GM21423 (cell line): ENCODE results near the gene TAF11L14.
"Not testable (repeated sequence)": the region's sequence is repeated elsewhere in the genome, so short reads cannot be mapped to it uniquely, and the experiment has no call there.

Experiments used
- ATAC-seq: cut with Tn5 transposase; IDR thresholded peaks from one replicate; pipeline ENCODE4 v1.9.1; 2021; ENCODE audit warnings: mild to moderate bottlenecking, moderate library complexity; ENCODE audit not compliant: unreplicated experiment

The TAF11L14 gene

GRCh38 chr5:17634160-17634559, at the start of gene TAF11L14:
Gene TAF11L14, plus strand, starts transcription at chr5:17634460.
- ATAC-seq = no peak

GRCh38 chr5:17585658-17586057, 48.6 kb upstream of the TAF11L14 start, which contains the start of gene TAF11L7:
Gene TAF11L7, minus strand, starts transcription at chr5:17585758.
- not testable (repeated sequence) for ATAC-seq

- not testable (repeated sequence) for ATAC-seq
Observed at GRCh38 chr5:17590860-17591259, 43.4 kb upstream of the TAF11L14 start, which contains the start of gene TAF11L8. Gene TAF11L8, minus strand, starts transcription at chr5:17590960.

- not testable (repeated sequence) for ATAC-seq
Observed at GRCh38 chr5:17594255-17594654, 40.0 kb upstream of the TAF11L14 start, which contains the start of gene TAF11L9. Gene TAF11L9, minus strand, starts transcription at chr5:17594394.

GRCh38 chr5:17597728-17598127, 36.5 kb upstream of the TAF11L14 start, which contains the start of gene TAF11L10:
Gene TAF11L10, minus strand, starts transcription at chr5:17597828.
- not testable (repeated sequence) for ATAC-seq

- not testable (repeated sequence) for ATAC-seq
Observed at GRCh38 chr5:17603880-17604279, 30.4 kb upstream of the TAF11L14 start, which contains the start of gene TAF11L11. Gene TAF11L11, plus strand, starts transcription at chr5:17604183.

- ATAC-seq = no peak
Observed at GRCh38 chr5:17604951-17605350, 29.3 kb upstream of the TAF11L14 start.

GRCh38 chr5:17607461-17607860, 26.8 kb upstream of the TAF11L14 start:
- ATAC-seq = not testable (repeated sequence)

- ATAC-seq = not testable (repeated sequence)
Observed at GRCh38 chr5:17610092-17610491, 24.2 kb upstream of the TAF11L14 start, which contains the start of gene TAF11L12. Gene TAF11L12, plus strand, starts transcription at chr5:17610392.

- ATAC-seq = no peak
Observed at GRCh38 chr5:17614872-17615605, 19.2 kb upstream of the TAF11L14 start.

GRCh38 chr5:17619354-17619753, 14.9 kb upstream of the TAF11L14 start:
- ATAC-seq = no peak

GRCh38 chr5:17620627-17621026, 13.6 kb upstream of the TAF11L14 start:
- no peak for ATAC-seq

GRCh38 chr5:17625686-17626085, 8.6 kb upstream of the TAF11L14 start:
- ATAC-seq = no peak

GRCh38 chr5:17631788-17632187, 2.5 kb upstream of the TAF11L14 start, which contains the start of gene TAF11L13:
Gene TAF11L13, plus strand, starts transcription at chr5:17632088.
- not testable (repeated sequence) for ATAC-seq

GRCh38 chr5:17649232-17649631, 15.0 kb downstream of the TAF11L14 start:
- ATAC-seq = not testable (repeated sequence)

GRCh38 chr5:17655201-17655759, 21.0 kb downstream of the TAF11L14 start:
- ATAC-seq = not testable (repeated sequence)

- ATAC-seq = no peak
Observed at GRCh38 chr5:17655921-17656320, 21.7 kb downstream of the TAF11L14 start.

- ATAC-seq = no peak
Observed at GRCh38 chr5:17663182-17663581, 28.9 kb downstream of the TAF11L14 start.

GRCh38 chr5:17665836-17666235, 31.6 kb downstream of the TAF11L14 start:
- no peak for ATAC-seq

- ATAC-seq = no peak
Observed at GRCh38 chr5:17666726-17667235, 32.5 kb downstream of the TAF11L14 start.

GRCh38 chr5:17670353-17670752, 36.1 kb downstream of the TAF11L14 start:
- no peak for ATAC-seq
